Stimulated activated CD8-positive, alpha-beta memory T cell treated with anti-CD3 and anti-CD28 coated beads, Interleukin-15, amount 100 ng/mL, for 1 hour (primary cell): Measurements from ENCODE around the gene RAB11FIP5.
"Not testable (repeated sequence)": the region's sequence is repeated elsewhere in the genome, so short reads cannot be mapped to it uniquely, and the experiment has no call there.

ENCODE experiments used
- DNase-seq: peaks from one replicate; pipeline ENCODE4 v3.0.0-alpha.2; 2020; ENCODE audit warnings: low read depth

The RAB11FIP5 gene

DNA sequence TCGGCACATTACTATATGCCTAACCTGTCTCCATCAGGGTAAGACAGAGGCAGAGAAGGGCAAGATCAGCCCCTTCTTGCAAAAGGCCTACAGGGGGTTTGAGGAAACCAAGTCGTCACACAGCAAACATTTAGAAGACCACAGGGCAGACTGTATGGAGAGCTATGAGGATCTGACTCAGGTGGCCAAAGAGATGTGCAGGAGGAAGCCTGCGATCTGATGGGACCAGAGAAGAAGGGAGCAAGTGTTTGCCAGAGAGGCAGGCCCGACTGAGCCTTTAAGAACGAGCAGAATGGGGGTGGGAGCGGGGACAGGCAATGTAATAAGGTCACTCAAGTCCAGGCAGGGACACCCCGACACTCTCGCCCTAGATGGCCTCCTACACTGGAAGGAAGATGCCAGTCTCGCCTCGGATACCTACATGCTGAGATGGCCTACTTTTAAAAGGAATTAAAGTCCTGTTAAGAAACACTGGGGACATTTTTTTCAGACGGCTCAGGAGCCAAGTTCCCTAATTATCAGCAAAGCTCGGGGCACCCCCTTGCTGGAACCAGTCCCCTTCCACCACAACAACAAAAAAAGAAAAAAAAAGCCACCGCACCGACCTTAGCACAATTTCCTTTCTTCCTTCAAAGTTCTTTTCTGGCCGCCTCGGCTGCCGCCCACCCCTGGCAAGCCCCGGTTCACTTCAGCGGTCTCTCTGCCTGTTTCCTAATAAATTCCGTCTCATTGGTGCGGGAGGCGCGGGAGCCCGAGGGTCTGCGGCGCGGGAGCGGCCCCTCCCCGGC lies 42.7 kb downstream of the RAB11FIP5 start:
- no peak for DNase-seq

DNA sequence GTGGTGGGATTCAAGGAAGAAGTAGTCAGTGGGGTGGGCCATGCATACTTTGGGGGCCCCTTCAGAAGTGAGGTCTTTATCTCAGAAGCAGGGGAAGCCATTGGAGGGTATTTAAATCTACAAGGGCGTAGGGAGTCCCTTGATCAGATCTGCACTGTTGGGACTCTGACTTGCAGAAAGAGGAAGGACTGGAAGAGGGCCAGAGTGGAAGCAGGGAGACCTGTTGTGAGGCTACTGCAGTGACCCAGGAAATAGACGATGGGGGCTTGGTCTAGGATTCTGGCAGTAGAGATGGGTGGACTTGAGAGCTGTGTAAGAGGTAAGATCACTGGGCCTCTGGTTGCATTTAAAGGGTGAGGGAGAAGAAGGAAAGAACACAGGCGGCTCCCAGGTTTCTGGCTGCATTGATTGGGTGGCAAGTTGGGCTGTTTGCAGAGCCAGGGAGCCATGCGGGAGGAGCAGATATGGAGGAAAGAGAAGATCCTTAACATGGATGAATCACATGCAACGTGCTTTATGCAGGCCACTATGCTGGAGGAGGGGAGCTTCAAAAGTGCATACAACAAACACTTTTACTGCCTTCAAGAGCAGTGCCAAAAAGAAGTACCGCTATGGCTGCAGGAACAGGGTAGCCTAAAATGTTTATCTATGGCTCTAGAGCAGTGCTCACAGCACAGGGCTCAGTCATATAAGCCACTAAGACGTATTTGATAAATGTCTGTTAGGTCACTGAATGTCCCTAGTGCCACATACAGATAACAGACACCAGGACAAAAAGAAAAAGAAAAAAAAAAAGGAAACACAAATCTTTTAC lies 43.5 kb downstream of the RAB11FIP5 start:
- DNase-seq: no peak

DNA sequence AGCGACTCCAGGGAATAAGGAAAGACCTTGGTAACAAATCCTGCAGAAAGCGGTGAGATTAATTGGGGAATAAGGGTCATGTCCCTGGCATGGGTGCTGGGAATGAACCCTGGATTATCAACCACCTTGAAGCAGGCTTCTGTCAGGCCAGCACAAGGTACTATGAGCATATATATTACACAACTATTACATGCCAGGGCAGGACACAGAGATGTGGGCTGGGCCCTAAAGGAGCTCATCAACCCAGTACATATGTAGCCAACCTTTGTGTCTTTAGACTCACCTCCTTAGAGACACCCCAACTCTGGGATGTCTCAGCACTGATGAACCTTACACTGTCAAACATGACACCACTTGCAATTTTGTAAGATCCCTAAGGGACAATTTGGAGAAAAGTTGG lies 44.6 kb downstream of the RAB11FIP5 start:
- DNase-seq: no peak

DNA sequence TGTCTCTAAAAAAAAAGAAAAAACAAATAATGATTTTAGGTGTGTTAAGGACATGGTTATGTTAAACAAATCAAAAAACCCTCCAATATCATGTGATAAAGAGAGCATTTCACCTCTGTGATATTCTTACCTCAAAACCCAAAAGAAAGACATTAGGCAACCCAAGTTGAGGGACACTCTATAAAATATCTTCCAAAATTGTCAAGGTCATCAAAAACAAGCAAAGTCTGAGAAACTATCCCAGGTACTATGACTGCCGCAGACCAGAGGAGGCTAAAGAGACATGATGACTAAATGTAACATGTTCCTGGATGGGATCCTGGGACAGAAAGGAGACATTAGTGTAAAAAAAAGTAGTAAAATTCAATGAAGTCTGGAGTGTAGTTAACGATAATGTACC lies 45.7 kb downstream of the RAB11FIP5 start:
- no peak for DNase-seq

DNA sequence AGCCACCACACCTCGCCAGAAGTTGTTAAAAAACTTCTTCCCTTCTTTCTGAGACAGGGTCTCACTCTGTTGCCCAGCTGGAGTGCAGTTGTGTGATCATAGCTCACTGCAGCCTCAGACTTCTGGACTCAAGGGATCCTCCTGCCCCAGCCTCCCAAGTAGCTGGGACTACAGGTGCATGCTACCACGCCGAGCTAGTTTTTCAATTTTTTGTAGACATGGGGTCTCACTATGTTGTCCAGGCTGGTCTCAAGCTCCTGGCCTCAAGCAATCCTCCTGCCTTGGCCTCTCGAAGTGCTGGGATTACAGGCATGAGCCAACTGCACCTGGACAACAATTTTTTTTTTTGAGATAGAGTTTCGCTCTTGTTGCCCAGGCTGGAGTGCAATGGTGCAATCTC lies 47.7 kb downstream of the RAB11FIP5 start:
- DNase-seq: not testable (repeated sequence)

DNA sequence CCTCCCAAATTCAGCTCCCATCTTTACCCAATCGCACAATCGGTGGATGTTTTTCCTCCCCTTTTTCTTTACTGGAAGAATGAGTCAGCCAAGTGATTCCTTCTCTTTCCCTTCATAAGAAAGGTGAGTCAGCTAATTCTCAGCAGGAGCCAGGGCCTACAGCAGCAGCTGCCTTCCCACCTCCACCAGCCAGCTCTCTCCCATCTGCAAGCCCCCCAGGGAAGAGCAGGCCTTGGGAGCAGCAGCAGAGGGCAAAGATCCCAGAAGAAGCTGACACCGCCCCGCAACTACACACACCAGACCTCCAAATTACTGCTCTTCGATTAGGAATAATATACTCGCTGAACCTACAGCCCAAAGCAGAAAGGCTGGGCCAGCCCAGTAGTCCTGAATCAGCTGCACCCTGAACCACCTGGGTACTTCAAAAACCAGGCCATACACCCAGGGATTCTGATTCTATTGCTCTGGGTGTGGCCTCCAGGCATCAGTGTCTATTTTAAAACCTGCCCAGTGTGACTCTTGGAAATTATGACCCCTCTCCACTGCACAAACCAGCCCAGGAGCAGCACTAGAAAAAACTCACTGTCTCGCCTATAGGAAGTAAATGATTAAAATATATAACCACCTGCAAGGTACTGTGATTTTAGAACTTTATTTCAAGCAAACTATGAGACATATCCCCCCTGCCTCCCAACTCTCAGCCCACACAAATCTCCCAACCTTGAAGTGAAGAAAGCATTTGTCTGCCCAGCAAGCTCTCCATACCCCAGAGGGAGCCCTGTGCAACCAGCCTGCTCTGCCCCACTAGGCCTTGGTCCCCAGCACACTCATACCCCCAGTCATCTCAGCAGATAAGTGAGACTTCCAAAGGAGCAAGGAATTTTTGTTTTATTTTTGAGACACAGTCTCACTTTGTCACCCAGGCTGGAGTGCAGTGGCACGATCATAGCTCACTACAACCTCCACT lies 48.6 kb downstream of the RAB11FIP5 start:
- DNase-seq: no peak

DNA sequence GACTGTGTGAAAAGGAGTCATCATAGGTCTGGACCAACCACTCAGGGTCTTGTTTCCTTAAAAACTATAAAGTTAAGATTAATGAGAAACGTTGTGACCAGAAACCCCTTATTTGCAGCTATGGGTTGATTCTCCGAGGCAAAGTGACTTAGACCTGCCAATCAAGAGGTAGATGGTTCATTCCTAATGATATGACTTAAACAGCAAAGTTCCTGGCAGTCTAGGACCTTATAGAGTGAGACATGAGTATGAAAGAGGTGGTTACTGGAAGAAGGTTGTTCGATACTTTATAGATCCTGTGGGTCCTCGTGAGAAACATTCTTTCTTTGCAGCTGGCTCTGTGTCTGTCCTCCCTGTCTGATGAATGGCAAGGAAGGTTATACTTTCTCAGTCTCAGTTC lies 49.3 kb downstream of the RAB11FIP5 start:
- no peak for DNase-seq

DNA sequence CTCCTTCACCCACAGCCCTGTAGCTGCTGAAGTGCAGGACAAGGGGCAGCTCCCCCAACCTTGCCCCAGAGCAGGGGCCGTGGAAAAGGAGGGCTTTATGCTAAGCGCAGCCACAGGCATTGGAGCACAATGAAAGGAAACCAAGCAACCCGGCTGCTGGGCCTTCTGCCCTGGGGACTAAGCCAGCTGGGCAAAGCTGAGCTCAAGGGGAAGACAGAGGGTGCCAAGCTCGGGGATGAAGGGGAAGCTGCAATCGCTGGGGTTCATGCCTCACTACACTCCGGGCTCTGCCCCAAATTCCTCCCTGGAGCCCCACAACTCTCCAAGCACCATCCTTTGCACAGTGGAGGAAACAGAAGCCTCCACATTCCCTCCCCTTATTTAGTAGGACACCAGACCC lies 53.6 kb downstream of the RAB11FIP5 start:
- DNase-seq: no peak

DNA sequence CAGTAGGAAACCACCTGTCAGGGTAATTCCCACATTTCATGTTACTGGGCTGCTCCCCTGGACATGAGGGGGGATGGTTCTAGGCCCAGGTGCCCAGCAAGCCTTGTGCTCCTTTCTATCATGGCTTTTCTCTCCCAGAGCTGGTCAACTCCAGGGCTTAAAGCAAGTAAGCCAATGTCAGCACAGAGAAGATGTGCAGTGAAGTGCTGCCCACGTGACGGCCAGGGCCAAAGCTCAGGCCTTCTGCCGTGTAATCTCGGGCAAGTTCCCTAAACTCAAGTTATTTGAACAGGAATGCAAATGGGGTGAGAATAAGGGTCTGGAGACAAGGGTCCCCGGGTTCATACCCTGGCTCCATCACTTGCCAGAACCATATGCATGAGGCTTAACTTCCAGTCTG lies 57.8 kb downstream of the RAB11FIP5 start:
- no peak for DNase-seq

DNA sequence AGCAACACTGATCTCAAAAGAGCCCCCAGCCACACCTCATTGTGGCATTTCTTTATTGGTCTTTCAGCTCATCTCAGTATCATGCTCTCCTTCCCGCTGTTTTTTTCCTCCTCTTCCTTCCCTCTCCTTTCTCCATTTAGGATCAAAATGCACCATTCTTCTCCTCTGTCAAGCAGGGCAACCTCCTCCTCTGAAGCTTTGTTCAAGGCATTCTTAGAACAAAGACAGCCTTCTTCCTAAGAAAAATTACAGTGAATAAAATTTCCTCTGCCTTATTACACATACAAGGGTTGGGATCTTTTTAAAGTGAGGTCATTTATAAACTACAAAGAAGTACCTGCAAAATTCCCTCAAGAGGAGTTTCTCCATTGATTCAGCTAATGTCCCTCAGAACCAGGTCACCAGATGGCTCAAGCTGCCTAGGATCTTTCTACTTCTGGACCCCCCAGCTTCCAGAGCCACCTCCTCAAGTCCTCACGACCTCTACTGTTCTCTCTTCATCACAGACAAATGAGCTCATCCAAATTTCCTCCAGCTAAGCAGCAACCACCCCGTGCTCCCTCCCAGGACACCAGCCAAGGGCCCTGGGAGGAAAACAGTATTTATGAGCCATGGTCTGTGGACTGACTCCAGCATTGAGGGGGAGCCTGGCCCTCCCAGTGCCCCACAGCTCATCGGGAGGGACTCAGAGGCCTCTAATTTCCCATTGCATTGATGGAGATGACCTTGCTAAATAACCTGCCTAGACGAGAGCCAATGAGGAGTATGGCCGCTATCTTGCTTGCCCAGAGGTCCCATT lies 59.2 kb downstream of the RAB11FIP5 start:
- no peak for DNase-seq

DNA sequence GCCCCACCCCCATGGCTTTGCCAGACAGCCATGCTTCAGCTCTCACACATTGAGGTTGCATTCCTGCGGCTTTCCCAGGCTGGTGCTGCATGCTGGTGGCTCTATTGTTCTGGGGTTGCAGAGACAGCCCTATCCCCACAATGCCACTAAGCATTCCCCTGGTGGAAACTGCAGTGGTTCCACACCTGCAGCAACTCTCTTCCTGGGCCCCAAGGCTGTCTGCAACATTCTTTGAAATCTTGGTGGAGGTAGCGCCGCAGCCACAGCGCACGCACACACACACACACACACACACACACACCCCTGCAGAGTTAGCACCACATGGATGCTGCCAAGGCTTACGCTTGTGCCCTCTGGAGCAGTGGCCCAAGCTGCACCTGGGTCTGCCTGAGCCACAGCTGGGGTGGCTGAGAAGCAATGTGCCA lies 62.6 kb downstream of the RAB11FIP5 start:
- no peak for DNase-seq

DNA sequence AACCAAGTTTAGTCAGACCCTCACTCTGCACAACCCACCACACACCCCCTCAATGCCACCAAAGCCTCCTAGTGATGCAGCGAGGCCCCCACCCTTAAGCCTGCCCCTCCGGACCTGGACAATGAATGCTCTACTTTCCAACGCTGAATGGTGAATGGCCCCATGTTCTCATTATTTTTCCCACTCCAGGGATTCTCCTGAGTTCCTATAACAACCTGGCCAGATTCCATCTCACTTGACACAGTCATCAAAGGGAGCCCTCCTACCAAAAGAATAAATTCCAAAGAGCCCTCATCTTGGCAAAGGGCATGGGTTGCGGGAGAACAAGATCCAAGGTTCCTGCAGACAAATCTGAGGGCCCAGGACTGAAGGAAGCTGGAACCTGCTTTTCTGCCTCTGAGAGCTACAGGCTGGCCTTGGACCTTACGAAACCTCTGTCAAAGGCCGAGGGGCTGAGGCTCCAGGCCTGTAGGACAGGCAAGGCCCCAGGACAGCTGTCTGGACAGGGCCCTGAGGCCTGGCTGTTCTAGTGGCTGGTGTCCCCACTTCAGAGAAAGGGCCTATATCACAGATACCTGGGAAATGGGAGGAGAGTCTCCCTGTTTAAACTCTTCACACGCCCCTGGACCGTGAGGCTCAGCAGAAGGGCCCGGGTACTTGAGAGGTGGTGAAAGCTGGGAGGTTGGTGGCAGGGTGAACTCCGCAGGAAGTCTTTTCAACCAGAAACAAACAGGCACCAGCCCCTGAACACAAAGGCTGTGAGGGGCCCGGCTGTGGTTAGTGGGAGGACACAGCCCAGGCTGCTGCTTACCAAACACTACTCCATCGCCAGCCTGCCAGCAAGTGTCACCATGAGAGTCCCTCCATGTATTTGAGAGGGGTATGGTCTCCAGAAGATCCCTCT lies 68.6 kb downstream of the RAB11FIP5 start:
- DNase-seq: no peak

DNA sequence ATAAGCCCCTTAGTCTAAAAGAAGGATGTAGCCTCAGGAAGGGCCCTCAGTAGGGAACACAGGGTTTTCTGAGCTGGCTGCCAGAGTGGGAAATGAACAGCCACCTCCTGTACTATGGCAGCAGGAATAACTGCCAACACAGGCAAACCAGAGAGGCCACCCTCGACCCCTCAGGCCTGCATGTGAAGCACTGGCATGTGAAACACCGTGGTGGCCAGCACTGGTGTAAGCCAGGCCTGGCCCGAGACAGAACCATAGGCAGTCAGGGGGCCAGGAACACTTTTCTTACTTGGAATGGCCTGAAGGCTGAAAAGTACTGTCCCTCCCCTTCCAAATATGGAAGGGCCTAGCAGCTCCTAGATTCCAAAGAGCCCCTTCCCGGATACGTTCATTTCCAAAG lies 69.5 kb downstream of the RAB11FIP5 start:
- DNase-seq: no peak

DNA sequence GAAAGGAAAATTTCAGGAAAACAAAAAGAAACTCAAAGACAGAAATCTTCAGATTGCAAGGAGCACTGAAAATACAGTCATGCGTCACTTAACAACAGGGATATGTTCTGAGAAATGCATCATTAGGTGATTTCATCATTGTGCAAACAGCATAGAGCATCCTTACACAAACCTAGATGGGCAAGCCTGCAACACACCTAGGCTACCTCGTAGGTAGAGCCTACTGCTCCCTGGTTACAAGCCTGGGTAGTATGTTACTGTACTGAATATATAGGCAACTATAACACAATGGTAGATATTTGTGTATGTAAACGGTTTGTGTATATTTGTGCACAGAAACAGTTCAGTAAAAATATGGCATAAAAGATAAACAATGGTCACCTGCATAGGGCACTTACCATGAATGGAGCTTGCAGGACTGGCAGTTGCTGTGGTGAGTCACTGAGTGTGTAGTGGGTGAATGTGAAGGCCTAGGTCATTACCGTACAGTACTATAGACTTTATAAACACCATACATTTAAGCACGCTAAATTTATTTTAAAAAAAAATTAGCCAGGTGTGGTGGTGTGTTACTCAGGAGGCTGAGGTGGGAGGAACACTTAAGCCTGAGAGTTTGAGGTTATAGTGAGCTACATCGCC lies 74.7 kb downstream of the RAB11FIP5 start:
- no peak for DNase-seq

DNA sequence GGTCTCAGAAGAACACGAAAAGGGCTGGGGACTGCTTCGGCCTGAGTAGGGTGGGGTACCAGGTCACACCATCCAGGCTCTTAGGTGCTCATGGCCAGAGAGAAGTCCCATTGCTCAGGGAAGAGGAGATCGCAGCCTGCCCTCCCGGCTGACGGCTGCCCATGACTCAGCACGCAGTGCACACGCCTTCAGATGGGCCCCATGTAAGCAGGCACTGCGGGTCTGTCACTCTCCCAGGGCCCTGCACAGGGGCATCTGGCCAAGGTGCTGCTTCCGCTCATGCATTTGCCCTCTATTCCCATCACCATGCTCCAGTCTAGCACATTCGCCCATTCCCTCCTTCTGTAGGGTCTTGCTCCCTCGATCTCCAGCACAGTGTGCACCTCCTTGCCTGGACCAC lies 76.0 kb downstream of the RAB11FIP5 start:
- no peak for DNase-seq

DNA sequence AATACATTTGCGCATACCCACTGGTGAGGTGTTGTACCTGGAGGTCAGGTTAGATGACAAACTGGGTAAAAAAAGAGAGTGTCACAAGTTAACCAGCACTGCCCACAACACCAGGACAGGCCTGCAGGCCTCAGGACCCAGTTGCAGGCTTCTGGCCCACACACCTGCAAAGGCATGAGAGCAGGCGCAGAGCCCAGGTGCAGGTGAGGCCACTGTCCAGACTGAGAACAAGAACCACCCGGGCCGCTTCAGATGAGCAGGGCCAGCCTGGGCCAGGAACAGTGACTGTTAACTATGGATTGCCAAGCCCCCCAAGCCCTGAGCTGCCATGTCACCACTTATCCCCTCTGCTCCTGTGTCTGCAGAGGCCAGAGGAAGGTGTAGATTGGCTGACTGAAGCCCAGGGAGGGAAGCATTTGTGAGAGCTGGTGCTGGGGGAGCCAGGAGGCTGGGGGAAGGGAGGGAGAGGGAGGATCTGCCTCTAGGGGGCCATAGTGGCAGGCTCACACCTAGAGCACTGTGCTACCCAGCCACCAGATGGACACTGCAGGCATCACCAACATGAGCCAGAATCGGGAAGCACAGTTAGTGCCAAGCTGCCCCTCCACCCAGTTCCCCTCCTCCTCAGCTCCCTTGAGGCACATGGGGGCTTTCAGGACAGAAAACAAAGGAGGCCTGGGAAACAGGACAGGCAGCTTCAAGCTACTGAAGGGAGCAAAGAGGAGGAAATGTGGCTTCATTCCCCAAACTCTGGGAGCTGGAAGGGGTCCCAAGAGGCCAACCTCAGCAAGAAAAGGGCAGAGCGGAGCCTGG lies 76.6 kb downstream of the RAB11FIP5 start:
- no peak for DNase-seq

DNA sequence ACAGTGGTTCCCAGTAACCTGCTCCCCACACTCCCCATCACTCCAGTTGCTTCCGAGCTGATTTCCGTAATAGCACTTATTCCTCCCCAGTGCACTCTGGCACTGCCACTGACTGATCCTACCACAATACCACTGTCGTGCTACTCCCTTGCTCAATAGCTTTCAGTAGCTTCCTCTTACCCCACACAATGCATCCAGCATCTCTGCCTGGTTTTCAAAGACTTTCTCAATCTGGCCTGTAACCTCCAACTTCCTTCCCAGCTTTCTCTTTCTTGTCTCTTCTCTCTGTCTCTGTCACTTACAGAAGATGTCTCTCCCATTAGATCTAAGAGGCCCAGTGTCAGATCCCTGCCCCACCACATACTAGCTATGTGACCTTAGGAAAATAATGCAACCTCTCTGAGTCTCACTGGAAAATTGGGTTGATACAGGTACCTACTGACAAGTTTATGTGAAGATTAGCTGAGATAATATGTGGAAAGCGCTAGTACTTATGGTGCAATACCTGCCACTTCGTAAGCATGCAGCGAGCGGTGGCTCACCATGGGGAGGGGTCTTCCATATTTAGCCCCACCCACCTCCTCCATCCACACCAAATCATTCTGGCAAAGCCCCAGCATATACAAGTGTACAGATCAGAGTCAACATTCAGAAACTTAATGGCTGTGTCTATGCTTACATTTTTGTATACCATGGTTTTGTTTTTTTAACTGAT lies 77.9 kb downstream of the RAB11FIP5 start:
- DNase-seq: no peak

DNA sequence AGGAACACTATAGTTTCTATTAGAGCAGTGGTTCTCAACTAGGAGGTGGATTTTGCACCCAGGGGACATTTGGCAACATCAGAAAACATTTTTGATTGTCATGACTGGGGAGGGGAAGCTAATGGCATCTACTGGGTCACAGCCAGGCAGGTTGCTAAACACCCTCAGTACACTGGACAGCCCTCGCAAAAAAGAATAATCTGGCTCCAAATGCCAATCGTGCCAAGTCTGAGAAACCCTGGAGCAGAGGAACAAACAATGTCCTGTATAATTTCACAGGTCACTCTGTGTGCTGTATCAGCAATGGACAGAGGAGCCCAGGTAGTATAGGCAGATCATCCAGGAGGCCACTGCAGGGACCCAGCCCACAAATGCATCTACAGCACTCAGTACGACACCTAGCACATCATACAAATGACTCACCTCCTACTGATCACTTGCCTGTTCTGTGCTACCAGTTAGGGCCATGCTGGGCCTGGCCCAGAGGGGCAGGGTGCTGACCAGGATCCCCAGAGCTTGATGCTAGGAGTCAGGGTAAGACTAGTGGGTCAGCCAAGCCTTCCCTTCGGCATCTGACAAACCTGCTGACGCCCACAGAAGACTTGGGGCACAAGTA lies 78.9 kb downstream of the RAB11FIP5 start:
- no peak for DNase-seq
